GM12864 (cell line): Measurements from ENCODE around the gene ZNF304.

ENCODE experiments used
- DNase-seq: peaks from one replicate; pipeline ENCODE4 v3.0.0-alpha.2; 2011; ENCODE audit warnings: low read depth
- H3K4me3 ChIP-seq: 2 replicates; pipeline ENCODE4 v1.5.1; 2011; ENCODE audit warnings: mild to moderate bottlenecking, low read depth, low read length, control low read depth
- TF ChIP-seq, protein P1 (sequence below): IDR thresholded peaks from 2 replicates; pipeline ENCODE4 v1.5.1; 2011; ENCODE audit warnings: low read depth, mild to moderate bottlenecking, moderate library complexity, low read length, control low read depth, inconsistent platforms; ENCODE audit errors: missing control alignments

ZNF304 gene

DNA sequence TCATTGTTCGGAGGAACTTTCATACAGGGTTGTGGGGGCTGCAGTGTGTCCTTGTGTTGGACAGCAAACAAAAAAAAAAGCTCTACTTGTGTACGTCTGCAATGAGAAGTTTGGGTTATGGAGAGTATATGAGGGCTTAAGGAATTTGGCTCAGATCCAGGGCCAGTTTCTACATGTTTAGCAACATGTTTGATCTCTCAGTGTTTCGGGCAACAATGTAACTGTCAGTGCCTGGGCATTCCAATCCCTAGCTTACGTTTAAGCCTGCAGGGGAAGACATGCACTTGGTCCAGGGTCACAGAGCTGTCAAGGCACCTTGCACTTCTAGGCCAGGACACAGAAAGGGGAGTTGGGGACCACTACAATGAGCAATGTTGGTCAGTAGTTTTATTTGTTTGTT is 16.9 kb upstream of the ZNF304 start:
- no peak for DNase-seq

DNA sequence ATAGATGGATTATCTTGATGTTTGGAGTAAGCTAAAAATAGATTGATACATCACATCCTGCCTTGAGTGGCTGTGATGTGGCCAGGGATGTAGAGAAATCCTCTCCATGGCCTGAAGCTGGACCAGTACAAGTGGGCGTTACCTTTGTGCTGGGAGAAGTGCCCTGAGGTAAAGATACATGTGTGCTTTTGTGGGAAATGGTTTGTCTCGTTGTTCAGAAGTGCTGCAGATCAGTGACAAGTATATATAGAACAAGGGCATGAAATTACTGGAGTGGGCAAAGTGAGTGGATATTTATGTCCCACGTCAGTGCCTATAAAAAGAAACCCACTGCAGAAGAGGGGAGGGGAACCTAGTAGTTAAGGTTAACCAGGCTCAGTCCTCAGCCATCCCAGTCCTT is 12.2 kb upstream of the ZNF304 start:
- no peak overlapping the region for H3K4me3 ChIP-seq
- TF ChIP-seq, protein P1, sequence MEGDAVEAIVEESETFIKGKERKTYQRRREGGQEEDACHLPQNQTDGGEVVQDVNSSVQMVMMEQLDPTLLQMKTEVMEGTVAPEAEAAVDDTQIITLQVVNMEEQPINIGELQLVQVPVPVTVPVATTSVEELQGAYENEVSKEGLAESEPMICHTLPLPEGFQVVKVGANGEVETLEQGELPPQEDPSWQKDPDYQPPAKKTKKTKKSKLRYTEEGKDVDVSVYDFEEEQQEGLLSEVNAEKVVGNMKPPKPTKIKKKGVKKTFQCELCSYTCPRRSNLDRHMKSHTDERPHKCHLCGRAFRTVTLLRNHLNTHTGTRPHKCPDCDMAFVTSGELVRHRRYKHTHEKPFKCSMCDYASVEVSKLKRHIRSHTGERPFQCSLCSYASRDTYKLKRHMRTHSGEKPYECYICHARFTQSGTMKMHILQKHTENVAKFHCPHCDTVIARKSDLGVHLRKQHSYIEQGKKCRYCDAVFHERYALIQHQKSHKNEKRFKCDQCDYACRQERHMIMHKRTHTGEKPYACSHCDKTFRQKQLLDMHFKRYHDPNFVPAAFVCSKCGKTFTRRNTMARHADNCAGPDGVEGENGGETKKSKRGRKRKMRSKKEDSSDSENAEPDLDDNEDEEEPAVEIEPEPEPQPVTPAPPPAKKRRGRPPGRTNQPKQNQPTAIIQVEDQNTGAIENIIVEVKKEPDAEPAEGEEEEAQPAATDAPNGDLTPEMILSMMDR = no peak
- no peak for DNase-seq

More for the DNA sequence above, 16.9 kb upstream of the ZNF304 start:
- H3K4me3 ChIP-seq = no peak overlapping the region
- TF ChIP-seq, protein P1 = no peak

DNA sequence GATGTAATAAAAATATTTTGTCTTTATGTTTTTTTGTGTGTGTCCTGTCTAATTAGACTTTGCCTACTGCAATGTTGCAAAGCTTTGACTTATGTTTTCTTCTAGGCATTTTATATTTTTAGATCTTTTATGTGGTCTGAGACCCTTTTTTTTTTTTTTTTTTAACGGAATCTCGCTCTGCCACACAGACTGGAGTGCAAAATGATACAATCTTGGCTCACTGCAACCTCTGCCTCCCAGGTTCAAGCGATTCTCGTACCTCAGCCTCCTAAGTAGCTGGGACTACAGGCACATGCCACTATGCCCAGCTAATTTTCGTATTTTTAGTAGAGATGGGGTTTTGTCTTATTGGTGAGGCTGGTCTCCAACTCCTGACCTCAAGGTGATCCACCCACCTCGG is 8.5 kb upstream of the ZNF304 start:
- H3K4me3 ChIP-seq = no peak overlapping the region
- TF ChIP-seq, protein P1 = no peak
- DNase-seq = no peak

DNA sequence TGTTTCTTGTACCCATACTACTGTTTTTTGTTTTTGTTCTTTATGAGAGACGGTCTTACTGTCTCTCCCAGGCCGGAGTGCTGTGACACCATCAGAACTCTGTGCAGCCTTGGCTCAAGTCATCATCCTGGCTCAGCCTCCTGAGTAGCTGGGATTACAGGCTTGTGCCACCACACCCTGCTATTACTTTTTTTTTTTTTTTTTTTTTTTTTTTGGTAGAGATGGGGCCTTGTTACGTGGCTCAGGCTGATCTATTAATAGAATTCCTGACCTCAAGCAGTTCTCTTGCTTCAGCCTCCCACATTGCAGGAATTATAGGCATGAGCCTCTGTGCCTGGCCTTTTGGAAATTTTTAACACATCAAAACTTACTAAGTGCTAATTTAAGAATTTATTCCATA is 2.9 kb upstream of the ZNF304 start:
- TF ChIP-seq, protein P1 = no peak
- no peak overlapping the region for H3K4me3 ChIP-seq
- no peak for DNase-seq

DNA sequence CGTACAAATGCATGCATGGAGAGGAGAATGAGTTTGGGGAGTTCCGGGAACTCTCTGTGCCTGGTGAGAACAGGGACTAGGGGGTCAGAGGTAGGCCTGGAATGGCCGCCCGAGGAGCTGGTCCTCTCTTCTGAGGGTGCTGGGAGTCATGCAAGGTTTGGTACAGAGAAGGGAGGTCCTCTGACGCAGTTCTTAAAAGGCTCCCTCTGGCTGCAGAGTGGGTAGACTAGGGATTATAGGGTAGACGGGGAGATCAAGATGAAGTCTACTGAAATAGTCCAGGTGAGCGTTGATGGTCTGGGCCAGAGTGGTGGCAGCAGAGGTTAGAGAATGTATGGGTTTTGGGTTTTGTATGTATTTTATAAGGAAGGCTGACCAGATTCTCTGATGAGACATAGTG is 796 bp downstream of the ZNF304 start:
- TF ChIP-seq, protein P1 = no peak
- DNase-seq = no peak
- H3K4me3 ChIP-seq = peak overlapping the region; percentile 92

DNA sequence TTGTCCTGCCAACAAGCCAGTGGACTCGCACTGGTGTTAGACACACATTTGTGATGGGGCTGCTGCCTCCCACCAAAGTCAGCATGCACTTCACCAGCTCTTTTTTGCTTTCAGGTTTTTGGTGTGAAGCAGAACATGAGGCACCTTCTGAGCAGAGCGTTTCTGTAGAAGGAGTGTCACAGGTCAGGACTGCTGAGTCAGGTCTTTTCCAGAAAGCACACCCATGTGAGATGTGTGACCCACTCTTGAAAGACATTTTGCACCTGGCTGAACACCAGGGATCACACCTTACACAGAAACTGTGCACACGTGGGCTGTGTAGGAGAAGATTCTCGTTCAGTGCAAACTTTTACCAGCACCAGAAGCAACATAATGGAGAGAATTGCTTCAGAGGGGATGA is 4.8 kb downstream of the ZNF304 start:
- no peak for DNase-seq
- TF ChIP-seq, protein P1 = no peak
- no peak overlapping the region for H3K4me3 ChIP-seq

DNA sequence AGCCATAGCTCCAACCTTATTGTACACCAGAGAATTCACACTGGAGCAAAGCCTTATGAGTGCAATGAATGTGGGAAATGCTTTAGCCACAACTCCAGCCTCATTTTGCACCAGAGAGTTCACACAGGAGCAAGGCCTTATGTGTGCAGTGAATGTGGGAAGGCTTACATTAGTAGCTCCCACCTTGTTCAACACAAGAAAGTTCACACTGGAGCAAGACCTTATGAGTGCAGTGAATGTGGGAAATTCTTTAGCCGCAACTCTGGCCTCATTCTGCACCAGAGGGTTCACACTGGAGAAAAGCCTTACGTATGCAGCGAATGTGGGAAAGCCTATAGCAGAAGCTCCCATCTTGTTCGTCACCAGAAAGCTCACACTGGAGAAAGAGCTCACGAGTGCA is 6.3 kb downstream of the ZNF304 start:
- H3K4me3 ChIP-seq = no peak overlapping the region
- DNase-seq = no peak
- TF ChIP-seq, protein P1 = no peak
